GM12878 (cell line): ENCODE measurements around the gene ABCA9.

Source experiments
- BCLAF1 ChIP-seq: fragments of 450-650 bp; IDR thresholded peaks from 2 replicates; pipeline ENCODE4 v1.6.1; 2017; ENCODE audit warnings: antibody characterized with exemption, mild to moderate bottlenecking, moderate library complexity
- CTCF ChIP-seq, 3 experiments: IDR thresholded peaks in 2 of 3; conservative IDR thresholded peaks in 1 of 3; 2 replicates each; pipeline ENCODE4 v1.5.1; 2011; ENCODE audit warnings: low read depth in 3 of 3, low read length in 3 of 3, mild to moderate bottlenecking in 3 of 3, control low read depth in 2 of 3, moderate library complexity in 2 of 3, inconsistent platforms in 1 of 3, mixed read lengths in 1 of 3; ENCODE audit not compliant: control insufficient read depth in 2 of 3, insufficient read depth in 1 of 3; ENCODE audit errors: extremely low read depth in 1 of 3
- EGR1 ChIP-seq, 2 experiments: IDR thresholded peaks; 1 replicate in 1 of 2; 2 replicates in 1 of 2; pipeline ENCODE4 v1.6.1; 2011 to 2012; ENCODE audit warnings: low read depth in 2 of 2, low read length in 2 of 2, borderline replicate concordance in 1 of 2, mild to moderate bottlenecking in 1 of 2, moderate library complexity in 1 of 2
- ESRRA ChIP-seq: IDR thresholded peaks from 2 replicates; pipeline ENCODE4 v1.6.1; 2012; ENCODE audit warnings: mild to moderate bottlenecking, low read length, improper control_type of control experiment
- JUNB ChIP-seq: IDR thresholded peaks from 2 replicates; pipeline ENCODE4 v1.6.1; 2016; ENCODE audit warnings: antibody characterized with exemption, mild to moderate bottlenecking
- MAX ChIP-seq: IDR thresholded peaks from 2 replicates; pipeline ENCODE4 v1.6.1; 2012; ENCODE audit warnings: low read depth, low read length, improper control_type of control experiment
- MLLT1 ChIP-seq: fragments of 450-650 bp; IDR thresholded peaks from 2 replicates; pipeline ENCODE4 v1.6.1; 2016; ENCODE audit warnings: mild to moderate bottlenecking
- MYC ChIP-seq: IDR thresholded peaks from 2 replicates; pipeline ENCODE4 v1.6.1; 2011; ENCODE audit warnings: mild to moderate bottlenecking, low read length, moderate library complexity, inconsistent platforms; ENCODE audit not compliant: insufficient read depth, insufficient replicate concordance, insufficient read length, severe bottlenecking
- POLR2A ChIP-seq: IDR thresholded peaks from 2 replicates; pipeline ENCODE4 v1.6.1; 2011; ENCODE audit warnings: low read depth, mild to moderate bottlenecking, low read length
- RAD21 ChIP-seq: IDR thresholded peaks from 2 replicates; pipeline ENCODE4 v1.6.1; 2011; ENCODE audit warnings: mild to moderate bottlenecking, low read depth, low read length, moderate library complexity; ENCODE audit not compliant: insufficient read depth
- TF ChIP-seq, protein P1 (sequence below): IDR thresholded peaks from 2 replicates; pipeline ENCODE4 v1.6.1; 2012; ENCODE audit warnings: low read depth, low read length, improper control_type of control experiment
- TF ChIP-seq, protein P2 (sequence below): fragments of 450-650 bp; IDR thresholded peaks from 2 replicates; pipeline ENCODE4 v1.6.1; 2018; ENCODE audit warnings: mild to moderate bottlenecking, low read depth, moderate library complexity; ENCODE audit not compliant: partially characterized antibody

GRCh38 chr17:68961214-68961882 is 99.4 kb downstream of the ABCA9 start:
- TF ChIP-seq POLR2A, result no peak
- TF ChIP-seq CTCF (IDR thresholded peaks at IDR 0.05 in 2 of 3, conservative IDR thresholded peaks at IDR 0.05 in 1 of 3; ENCODE audit: control insufficient read depth in 2 of 3, extremely low read depth in 1 of 3, insufficient read depth in 1 of 3, low read depth in 3 of 3, low read length in 3 of 3), result no peak
- TF ChIP-seq RAD21, result no peak
- TF ChIP-seq MAX, result no peak
- TF ChIP-seq JUNB, result no peak
- TF ChIP-seq EGR1 (IDR thresholded peaks at IDR 0.05; ENCODE audit: borderline replicate concordance in 1 of 2, low read depth in 2 of 2, low read length in 2 of 2), result no peak
- TF ChIP-seq, protein P1, sequence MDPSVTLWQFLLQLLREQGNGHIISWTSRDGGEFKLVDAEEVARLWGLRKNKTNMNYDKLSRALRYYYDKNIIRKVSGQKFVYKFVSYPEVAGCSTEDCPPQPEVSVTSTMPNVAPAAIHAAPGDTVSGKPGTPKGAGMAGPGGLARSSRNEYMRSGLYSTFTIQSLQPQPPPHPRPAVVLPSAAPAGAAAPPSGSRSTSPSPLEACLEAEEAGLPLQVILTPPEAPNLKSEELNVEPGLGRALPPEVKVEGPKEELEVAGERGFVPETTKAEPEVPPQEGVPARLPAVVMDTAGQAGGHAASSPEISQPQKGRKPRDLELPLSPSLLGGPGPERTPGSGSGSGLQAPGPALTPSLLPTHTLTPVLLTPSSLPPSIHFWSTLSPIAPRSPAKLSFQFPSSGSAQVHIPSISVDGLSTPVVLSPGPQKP, result no peak
- no peak for TF ChIP-seq MYC
- no peak for TF ChIP-seq BCLAF1
- no peak for TF ChIP-seq ESRRA
- TF ChIP-seq MLLT1, result no peak
- TF ChIP-seq, protein P2, sequence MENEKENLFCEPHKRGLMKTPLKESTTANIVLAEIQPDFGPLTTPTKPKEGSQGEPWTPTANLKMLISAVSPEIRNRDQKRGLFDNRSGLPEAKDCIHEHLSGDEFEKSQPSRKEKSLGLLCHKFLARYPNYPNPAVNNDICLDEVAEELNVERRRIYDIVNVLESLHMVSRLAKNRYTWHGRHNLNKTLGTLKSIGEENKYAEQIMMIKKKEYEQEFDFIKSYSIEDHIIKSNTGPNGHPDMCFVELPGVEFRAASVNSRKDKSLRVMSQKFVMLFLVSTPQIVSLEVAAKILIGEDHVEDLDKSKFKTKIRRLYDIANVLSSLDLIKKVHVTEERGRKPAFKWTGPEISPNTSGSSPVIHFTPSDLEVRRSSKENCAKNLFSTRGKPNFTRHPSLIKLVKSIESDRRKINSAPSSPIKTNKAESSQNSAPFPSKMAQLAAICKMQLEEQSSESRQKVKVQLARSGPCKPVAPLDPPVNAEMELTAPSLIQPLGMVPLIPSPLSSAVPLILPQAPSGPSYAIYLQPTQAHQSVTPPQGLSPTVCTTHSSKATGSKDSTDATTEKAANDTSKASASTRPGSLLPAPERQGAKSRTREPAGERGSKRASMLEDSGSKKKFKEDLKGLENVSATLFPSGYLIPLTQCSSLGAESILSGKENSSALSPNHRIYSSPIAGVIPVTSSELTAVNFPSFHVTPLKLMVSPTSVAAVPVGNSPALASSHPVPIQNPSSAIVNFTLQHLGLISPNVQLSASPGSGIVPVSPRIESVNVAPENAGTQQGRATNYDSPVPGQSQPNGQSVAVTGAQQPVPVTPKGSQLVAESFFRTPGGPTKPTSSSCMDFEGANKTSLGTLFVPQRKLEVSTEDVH, result no peak
